A549 (cell line): ENCODE data around the gene GAS7. TPM values are rescaled to one million over a fixed set of nuclear protein-coding genes. Genes with fewer than 3 reads are reported as not detected.

Source experiments
- ATAC-seq, 2 experiments: fragments of 200-7000 bp in 1 of 2; fragments of >200 bp in 1 of 2; cut with Nextera tagmentation in 1 of 2; cut with Tn5 transposase in 1 of 2; 3 replicates each; pipeline versions ENCODE4 v1.8.0 to v1.9.1; 2018 to 2020; ENCODE audit warnings: mild to moderate bottlenecking in 1 of 2, moderate library complexity in 1 of 2
- CTCF ChIA-PET: fragments of 300-600 bp; sonication (Branson Sonifier 250); formaldehyde crosslinking; extraction: SDS; loops from one replicate; lab custom pipeline; 2021; ENCODE audit warnings: antibody characterized with exemption, inconsistent platforms; lab: Yijun Ruan, JAX
- POLR2A ChIA-PET: fragments of 350-600 bp; formaldehyde crosslinking; extraction: SDS; loops from one replicate; lab custom pipeline; 2021; ENCODE audit warnings: antibody characterized with exemption, inconsistent platforms; lab: Yijun Ruan, JAX
- DNase-seq, 2 experiments: peaks; one replicate each; pipeline versions ENCODE4 v3.0.0 to v3.0.0-alpha.2; 2011 to 2016; ENCODE audit warnings: low read depth in 1 of 2, low spot score in 1 of 2
- FAIRE-seq: peaks from 2 replicates; lab custom pipeline; 2011; peaks lifted over from hg19 to GRCh38; lab: Jason Lieb, UNC
- H3K27ac ChIP-seq, 2 experiments: fragments of >200 bp; sonication (Bioruptor Twin); formaldehyde crosslinking; 3 replicates each; pipeline ENCODE4 v1.5.1; 2016 to 2017
- H3K4me1 ChIP-seq: fragments of >200 bp; sonication (Bioruptor Twin); formaldehyde crosslinking; 3 replicates; pipeline ENCODE4 v1.6.1; 2016
- H3K4me2 ChIP-seq: fragments of >200 bp; sonication (Bioruptor Twin); formaldehyde crosslinking; 3 replicates; pipeline ENCODE4 v1.6.1; 2016
- H3K4me3 ChIP-seq: fragments of >200 bp; sonication (Bioruptor Twin); formaldehyde crosslinking; 3 replicates; pipeline ENCODE4 v1.5.1; 2016
- H3K9me3 ChIP-seq: fragments of >200 bp; sonication (Bioruptor Twin); formaldehyde crosslinking; 3 replicates; pipeline ENCODE4 v1.6.1; 2016
- BCL3 ChIP-seq: fragments of >200 bp; sonication (Bioruptor Twin); formaldehyde crosslinking; IDR thresholded peaks from 3 replicates; pipeline ENCODE4 v1.6.1; 2016
- CEBPB ChIP-seq, 2 experiments: fragments of >200 bp in 1 of 2; sonication (Bioruptor Twin) in 1 of 2; formaldehyde crosslinking in 1 of 2; IDR thresholded peaks; 2 replicates each; pipeline ENCODE4 v1.6.1; 2012 to 2016
- CHD2 ChIP-seq: fragments of 150-350 bp; IDR thresholded peaks from 2 replicates; pipeline ENCODE4 v1.6.1; 2014; ENCODE audit warnings: low read length; ENCODE audit not compliant: partially characterized antibody
- CTCF ChIP-seq: fragments of >200 bp; sonication (Bioruptor Twin); formaldehyde crosslinking; IDR thresholded peaks from 3 replicates; pipeline ENCODE4 v1.5.1; 2016
- E2F6 ChIP-seq: IDR thresholded peaks from 2 replicates; pipeline ENCODE4 v1.6.1; 2012; ENCODE audit warnings: low read depth, borderline replicate concordance
- ELK1 ChIP-seq: fragments of 150-350 bp; IDR thresholded peaks from 2 replicates; pipeline ENCODE4 v1.6.1; 2014; ENCODE audit warnings: low read depth, mild to moderate bottlenecking, low read length
- EP300 ChIP-seq, 2 experiments: fragments of >200 bp; sonication (Bioruptor Twin); formaldehyde crosslinking; IDR thresholded peaks; 2 replicates in 1 of 2; 3 replicates in 1 of 2; pipeline ENCODE4 v1.6.1; 2016 to 2017
- FOSB ChIP-seq: fragments of 250-450 bp; sonication (Bioruptor Pico); IDR thresholded peaks from 2 replicates; pipeline ENCODE4 v1.5.0; 2020; ENCODE audit warnings: mild to moderate bottlenecking, moderate library complexity
- FOSL2 ChIP-seq, 2 experiments: fragments of 450-650 bp in 1 of 2; fragments of >200 bp in 1 of 2; sonication (Bioruptor Twin) in 1 of 2; formaldehyde crosslinking; IDR thresholded peaks; 2 replicates each; pipeline versions ENCODE4 v1.5.0 to v1.6.1; 2016 to 2020; ENCODE audit warnings: mild to moderate bottlenecking in 1 of 2, moderate library complexity in 1 of 2
- GATA3 ChIP-seq: IDR thresholded peaks from 2 replicates; pipeline ENCODE4 v1.6.1; 2012; ENCODE audit warnings: borderline replicate concordance
- HDAC2 ChIP-seq: fragments of 200-600 bp; sonication (generic); IDR thresholded peaks from 2 replicates; pipeline ENCODE4 v1.6.1; 2016
- HOXA7 ChIP-seq: fragments of 250-450 bp; sonication (Bioruptor Pico); IDR thresholded peaks from 2 replicates; pipeline ENCODE4 v1.5.0; 2020; ENCODE audit warnings: mild to moderate bottlenecking, moderate library complexity
- NFE2L2 ChIP-seq: fragments of 150-350 bp; conservative IDR thresholded peaks from 2 replicates; pipeline ENCODE4 v1.6.1; 2014; ENCODE audit warnings: low read length
- PHF8 ChIP-seq: fragments of 200-600 bp; sonication (generic); IDR thresholded peaks from 2 replicates; pipeline ENCODE4 v1.6.1; 2016; ENCODE audit warnings: low read depth, mild to moderate bottlenecking, antibody characterized with exemption, moderate library complexity, borderline replicate concordance
- RCOR1 ChIP-seq: fragments of 150-350 bp; IDR thresholded peaks from 2 replicates; pipeline ENCODE4 v1.6.1; 2014; ENCODE audit warnings: antibody characterized with exemption, low read length, low read depth
- REST ChIP-seq: fragments of 200-600 bp; sonication (generic); IDR thresholded peaks from 2 replicates; pipeline ENCODE4 v1.6.1; 2016; ENCODE audit warnings: antibody characterized with exemption, mild to moderate bottlenecking, moderate library complexity
- RFX5 ChIP-seq: fragments of 450-650 bp; IDR thresholded peaks from 2 replicates; pipeline ENCODE4 v1.7.1; 2014; ENCODE audit warnings: antibody characterized with exemption, mild to moderate bottlenecking, moderate library complexity
- ZFP36 ChIP-seq: fragments of 450-650 bp; IDR thresholded peaks from 2 replicates; pipeline ENCODE4 v1.6.1; 2014; ENCODE audit warnings: borderline replicate concordance; ENCODE audit not compliant: partially characterized antibody
- WGBS: methylation state at CpG from one replicate; pipeline ENCODE4 v1.1.6; 2017; ENCODE audit errors: missing lambda C conversion rate; 5-methylcytosine and 5-hydroxymethylcytosine counted together
- polyA plus RNA-seq, 4 experiments: library from polyadenylated mRNA; depleted of rRNA in 3 of 4; stranded (reverse); fragments of >200 nt; fragmentation: RNase III in 1 of 4; extraction: RNeasy Plus Mini Kit Qiagen cat#74134 plus additional on column Dnase treatment in 1 of 4; gene quantifications; 2 replicates in 3 of 4; 3 replicates in 1 of 4; pipeline ENCODE4 v1.2.3, GENCODE V29; 2011 to 2017

The GAS7 gene
- polyA plus RNA-seq, 2 of the 4 experiments (the other 2 are of a cell fraction) = 1.3 to 1.5 TPM

- H3K27ac ChIP-seq = peak overlapping the region; percentile 72 to 78; a peak in 5 of 6 replicates
- no peak for DNase-seq
These were observed 319.4 kb downstream of the GAS7 start for GRCh38 chr17:9878786-9879525.

GRCh38 chr17:9878356-9878755, 320.1 kb downstream of the GAS7 start:
- POLR2A ChIA-PET = interaction anchor here (0.7 kb wide), 1 partner anchor 40 kb away, joined by 3 read pairs; no protein-coding TSS in a partner anchor
- H3K4me1 ChIP-seq = peaks cover 29% of the 10 kb centered on the region

More at GRCh38 chr17:9878786-9879525, 319.4 kb downstream of the GAS7 start:
- ATAC-seq = no peak
- TF ChIP-seq HOXA7 (CRISPR knock-in tag) (no peak), RFX5 (no peak), FOSL2 (IDR thresholded peaks at IDR 0.05) (no peak), FOSL2 (CRISPR knock-in tag; IDR thresholded peaks at IDR 0.05) (peak; percentile 31; the same call in 1 of the 2 replicates), RCOR1 (no peak), PHF8 (no peak), FOSB (CRISPR knock-in tag) (no peak), REST (no peak)
- POLR2A ChIA-PET = interaction anchor here (0.7 kb wide), 1 partner anchor 40 kb away, joined by 3 read pairs; no protein-coding TSS in a partner anchor
- H3K4me2 ChIP-seq = no peak overlapping the region
- FAIRE-seq = no peak
- no peak overlapping the region for H3K4me3 ChIP-seq
- WGBS = 88% methylated on average over 8 of the region's 8 CpGs
- CTCF ChIA-PET = interaction anchor here (0.9 to 2.0 kb wide), 3 partner anchors 10 to 150 kb away, joined by 3 to 10 read pairs (median 3); no protein-coding TSS in a partner anchor
- peaks cover 29% of the 10 kb centered on the region for H3K4me1 ChIP-seq
- H3K9me3 ChIP-seq = peaks cover 25% of the 10 kb centered on the region

More at GRCh38 chr17:9878356-9878755, 320.1 kb downstream of the GAS7 start:
- DNase-seq (no peak), FAIRE-seq (no peak), ATAC-seq (no peak)
- H3K27ac ChIP-seq = peak overlapping the region; percentile 27 to 67; a peak in 5 of 6 replicates
- H3K9me3 ChIP-seq = peaks cover 19% of the 10 kb centered on the region
- CTCF ChIA-PET = interaction anchor here (0.6 to 0.9 kb wide), 2 partner anchors 11 to 150 kb away, joined by 3 read pairs; no protein-coding TSS in a partner anchor
- TF ChIP-seq CHD2 (no peak), CEBPB (IDR thresholded peaks at IDR 0.05) (no peak), HDAC2 (no peak), GATA3 (no peak), EP300 (IDR thresholded peaks at IDR 0.05) (no peak), E2F6 (no peak), ZFP36 (no peak), BCL3 (no peak), HOXA7 (CRISPR knock-in tag) (no peak), ELK1 (no peak), RCOR1 (no peak), NFE2L2 (no peak), CTCF (no peak)
- no peak overlapping the region for H3K4me3 ChIP-seq
- no peak overlapping the region for H3K4me2 ChIP-seq
- WGBS = 69% methylated on average over 3 of the region's 3 CpGs
